K562 (cell line): ENCODE measurements around the gene TNNT2.

ENCODE experiments used
- BRCA1 ChIP-seq, 2 experiments: fragments of 450-650 bp in 1 of 2; sonication (generic) in 1 of 2; formaldehyde crosslinking in 1 of 2; IDR thresholded peaks; 2 replicates each; pipeline versions ENCODE4 v1.5.0 to v1.6.1; 2017 to 2020; ENCODE audit warnings: mild to moderate bottlenecking in 1 of 2, missing genetic modification reagents in 1 of 2
- EP300 ChIP-seq: IDR thresholded peaks from 2 replicates; pipeline ENCODE4 v1.6.1; 2012; ENCODE audit warnings: low read length, improper control_type of control experiment
- POLR2AphosphoS5 ChIP-seq: IDR thresholded peaks from 2 replicates; pipeline ENCODE4 v1.6.1; 2011; ENCODE audit warnings: mild to moderate bottlenecking, low read depth, low read length, moderate library complexity; ENCODE audit not compliant: control insufficient read depth, insufficient read depth
- SOX6 ChIP-seq: fragments of 450-650 bp; IDR thresholded peaks from 2 replicates; pipeline ENCODE4 v1.6.1; 2014; ENCODE audit warnings: mild to moderate bottlenecking
- TF ChIP-seq, protein P1 (sequence below): fragments of 450-650 bp; formaldehyde crosslinking; IDR thresholded peaks from 2 replicates; pipeline ENCODE4 v1.4.0; 2022; ENCODE audit warnings: missing genetic modification characterization
- TF ChIP-seq, protein P2 (sequence below): fragments of 450-650 bp; IDR thresholded peaks from 2 replicates; pipeline ENCODE4 v1.6.1; 2016; ENCODE audit warnings: antibody characterized with exemption

GRCh38 chr1:201371276-201371675 is 6.2 kb downstream of the TNNT2 start:
- TF ChIP-seq SOX6 (no peak), EP300 (no peak), POLR2AphosphoS5 (no peak), BRCA1 (IDR thresholded peaks at IDR 0.05) (no peak), BRCA1 (CRISPR knock-in tag; IDR thresholded peaks at IDR 0.05) (no peak)
- TF ChIP-seq, protein P1, sequence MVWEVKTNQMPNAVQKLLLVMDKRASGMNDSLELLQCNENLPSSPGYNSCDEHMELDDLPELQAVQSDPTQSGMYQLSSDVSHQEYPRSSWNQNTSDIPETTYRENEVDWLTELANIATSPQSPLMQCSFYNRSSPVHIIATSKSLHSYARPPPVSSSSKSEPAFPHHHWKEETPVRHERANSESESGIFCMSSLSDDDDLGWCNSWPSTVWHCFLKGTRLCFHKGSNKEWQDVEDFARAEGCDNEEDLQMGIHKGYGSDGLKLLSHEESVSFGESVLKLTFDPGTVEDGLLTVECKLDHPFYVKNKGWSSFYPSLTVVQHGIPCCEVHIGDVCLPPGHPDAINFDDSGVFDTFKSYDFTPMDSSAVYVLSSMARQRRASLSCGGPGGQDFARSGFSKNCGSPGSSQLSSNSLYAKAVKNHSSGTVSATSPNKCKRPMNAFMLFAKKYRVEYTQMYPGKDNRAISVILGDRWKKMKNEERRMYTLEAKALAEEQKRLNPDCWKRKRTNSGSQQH (CRISPR knock-in tag) = no peak
- TF ChIP-seq, protein P2, sequence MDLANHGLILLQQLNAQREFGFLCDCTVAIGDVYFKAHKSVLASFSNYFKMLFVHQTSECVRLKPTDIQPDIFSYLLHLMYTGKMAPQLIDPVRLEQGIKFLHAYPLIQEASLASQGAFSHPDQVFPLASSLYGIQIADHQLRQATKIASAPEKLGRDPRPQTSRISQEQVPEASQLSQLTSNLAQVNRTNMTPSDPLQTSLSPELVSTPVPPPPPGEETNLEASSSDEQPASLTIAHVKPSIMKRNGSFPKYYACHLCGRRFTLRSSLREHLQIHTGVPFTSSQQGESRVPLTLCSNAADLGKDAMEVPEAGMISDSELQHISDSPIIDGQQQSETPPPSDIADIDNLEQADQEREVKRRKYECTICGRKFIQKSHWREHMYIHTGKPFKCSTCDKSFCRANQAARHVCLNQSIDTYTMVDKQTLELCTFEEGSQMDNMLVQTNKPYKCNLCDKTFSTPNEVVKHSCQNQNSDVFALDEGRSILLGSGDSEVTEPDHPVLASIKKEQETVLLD = no peak
